HepG2 (cell line): ENCODE measurements around the gene RHOBTB3. TPM values are rescaled to one million over a fixed set of nuclear protein-coding genes. Genes with fewer than 3 reads are reported as not detected.

Experiments
- ATF5 ChIP-seq: sonication (generic); formaldehyde crosslinking; IDR thresholded peaks from 2 replicates; pipeline ENCODE4 v1.4.0; 2020; ENCODE audit warnings: mild to moderate bottlenecking, low read depth, missing genetic modification reagents
- CHD2 ChIP-seq: IDR thresholded peaks from 2 replicates; pipeline ENCODE4 v1.6.1; 2011; ENCODE audit warnings: low read depth, low read length, improper control_type of control experiment
- DPF2 ChIP-seq: sonication (generic); formaldehyde crosslinking; IDR thresholded peaks from 2 replicates; pipeline ENCODE4 v1.4.0; 2020; ENCODE audit warnings: mild to moderate bottlenecking, low read depth, missing genetic modification reagents, borderline replicate concordance
- EP300 ChIP-seq, 3 experiments: sonication (generic) in 1 of 3; formaldehyde crosslinking in 1 of 3; IDR thresholded peaks; 2 replicates each; pipeline versions ENCODE4 v1.5.1 to v1.6.1; 2011 to 2020; ENCODE audit warnings: low read depth in 2 of 3, low read length in 2 of 3, borderline replicate concordance in 1 of 3, improper control_type of control experiment in 1 of 3, mild to moderate bottlenecking in 1 of 3, missing genetic modification reagents in 1 of 3, moderate library complexity in 1 of 3
- FLYWCH1 ChIP-seq: sonication (generic); formaldehyde crosslinking; IDR thresholded peaks from 2 replicates; pipeline ENCODE4 v1.8.1; 2023; ENCODE audit warnings: mild to moderate bottlenecking, missing genetic modification reagents
- FOXA1 ChIP-seq, 2 experiments: fragments of 450-650 bp in 1 of 2; sonication (generic) in 1 of 2; formaldehyde crosslinking in 1 of 2; IDR thresholded peaks; 2 replicates each; pipeline versions ENCODE4 v1.4.0 to v1.6.1; 2016 to 2020; ENCODE audit warnings: missing genetic modification reagents in 1 of 2
- HES4 ChIP-seq: sonication (generic); formaldehyde crosslinking; IDR thresholded peaks from 2 replicates; pipeline ENCODE4 v1.9.0; 2021; ENCODE audit warnings: mild to moderate bottlenecking, missing genetic modification reagents, borderline replicate concordance
- HNRNPK ChIP-seq: fragments of 200-400 bp; formaldehyde crosslinking; IDR thresholded peaks from 2 replicates; pipeline ENCODE4 v1.6.1; 2018; ENCODE audit warnings: low read length, low read depth, moderate library complexity, mild to moderate bottlenecking; ENCODE audit not compliant: poor library complexity, severe bottlenecking
- IRX3 ChIP-seq: sonication (generic); formaldehyde crosslinking; IDR thresholded peaks from 2 replicates; pipeline ENCODE4 v1.8.1; 2023; ENCODE audit warnings: mild to moderate bottlenecking, low read depth, missing genetic modification reagents, borderline replicate concordance
- NR2F6 ChIP-seq, 2 experiments: IDR thresholded peaks; 2 replicates each; pipeline ENCODE4 v1.6.1; 2016; ENCODE audit warnings: antibody characterized with exemption in 1 of 2, mild to moderate bottlenecking in 1 of 2
- POLR2AphosphoS2 ChIP-seq: IDR thresholded peaks from 2 replicates; pipeline ENCODE4 v1.6.1; 2011; ENCODE audit warnings: low read depth, low read length, improper control_type of control experiment
- SAFB2 ChIP-seq: sonication (generic); formaldehyde crosslinking; IDR thresholded peaks from 2 replicates; pipeline ENCODE4 v1.5.1; 2020; ENCODE audit warnings: missing genetic modification reagents, low read depth, mild to moderate bottlenecking, borderline replicate concordance
- SP5 ChIP-seq: IDR thresholded peaks from 2 replicates; pipeline ENCODE4 v1.6.1; 2016; ENCODE audit warnings: low read depth, borderline replicate concordance
- SPEN ChIP-seq: sonication (generic); formaldehyde crosslinking; IDR thresholded peaks from 2 replicates; pipeline ENCODE4 v1.5.1; 2020; ENCODE audit warnings: low read depth, mild to moderate bottlenecking, missing genetic modification reagents
- TCF7L2 ChIP-seq: IDR thresholded peaks from 2 replicates; pipeline ENCODE4 v1.6.1; 2011; ENCODE audit warnings: mild to moderate bottlenecking, low read depth, low read length, moderate library complexity
- U2AF1 ChIP-seq: fragments of 200-400 bp; formaldehyde crosslinking; optimal IDR thresholded peaks from 2 replicates; pipeline ENCODE3; 2017; ENCODE audit warnings: mild to moderate bottlenecking, low read depth, low read length
- ZNF253 ChIP-seq: sonication (generic); formaldehyde crosslinking; IDR thresholded peaks from 2 replicates; pipeline ENCODE4 v1.8.0; 2022; ENCODE audit warnings: mild to moderate bottlenecking, missing genetic modification reagents, borderline replicate concordance
- ZNF570 ChIP-seq: sonication (generic); formaldehyde crosslinking; IDR thresholded peaks from 2 replicates; pipeline ENCODE4 v1.4.0; 2020; ENCODE audit warnings: mild to moderate bottlenecking, missing genetic modification reagents, borderline replicate concordance
- ZNF639 ChIP-seq: conservative IDR thresholded peaks from 2 replicates; pipeline ENCODE4 v1.6.1; 2018; ENCODE audit warnings: missing genetic modification reagents
- ZNF737 ChIP-seq: sonication (generic); formaldehyde crosslinking; IDR thresholded peaks from 2 replicates; pipeline ENCODE4 v1.5.0; 2020; ENCODE audit warnings: missing genetic modification reagents, mild to moderate bottlenecking, borderline replicate concordance
- ZNF746 ChIP-seq: sonication (generic); formaldehyde crosslinking; IDR thresholded peaks from 2 replicates; pipeline ENCODE4 v1.8.0; 2022; ENCODE audit warnings: mild to moderate bottlenecking, missing genetic modification reagents
- polyA plus RNA-seq, 8 experiments: library from polyadenylated mRNA; depleted of rRNA in 3 of 8; stranded (reverse) in 7 of 8; unstranded in 1 of 8; fragments of >200 nt; fragmentation: Illumina TruSeq in 4 of 8; extraction: Trizol in 4 of 8; gene quantifications; 2 replicates each; pipeline versions ENCODE4 v1.2.1 to v1.2.3, GENCODE V29; 2011 to 2016; ENCODE audit warnings: low read depth in 4 of 8, missing spikeins in 1 of 8, mixed read lengths in 1 of 8; ENCODE audit not compliant: insufficient read depth in 1 of 8
- total RNA-seq, 5 experiments: library from RNA; depleted of rRNA; stranded (reverse); fragments of >200 nt; fragmentation: Illumina TruSeq; extraction: Trizol; gene quantifications; 2 replicates each; pipeline ENCODE4 v1.2.3, GENCODE V29; 2016; ENCODE audit warnings: low read depth in 1 of 5
- TF ChIP-seq, protein P1 (sequence below): sonication (generic); formaldehyde crosslinking; IDR thresholded peaks from 2 replicates; pipeline ENCODE4 v1.8.0; 2022; ENCODE audit warnings: mild to moderate bottlenecking, missing genetic modification reagents, moderate library complexity
- TF ChIP-seq, protein P2 (sequence below): sonication (generic); formaldehyde crosslinking; IDR thresholded peaks from 2 replicates; pipeline ENCODE4 v1.5.0; 2020; ENCODE audit warnings: missing genetic modification reagents, mild to moderate bottlenecking, borderline replicate concordance

Gene RHOBTB3
- total and polyA plus RNA-seq, 2 of the 13 experiments (the other 11 are each of a cell fraction or from before 2014, with no cell fraction given) = 31.6 to 35.4 TPM

GRCh38 chr5:95730730-95731570, at the start of gene RHOBTB3 (continued):
- TF ChIP-seq HNRNPK (peak; percentile 32), POLR2AphosphoS2 (no peak), FLYWCH1 (CRISPR knock-in tag) (no peak), ZNF253 (CRISPR knock-in tag) (no peak), U2AF1 (no peak), HES4 (CRISPR knock-in tag) (peak; percentile 69; the same call in 1 of the 2 replicates), CHD2 (no peak), DPF2 (CRISPR knock-in tag) (no peak), NR2F6 (IDR thresholded peaks at IDR 0.05) (no peak), NR2F6 (CRISPR knock-in tag; IDR thresholded peaks at IDR 0.05) (no peak; the same call in none of the 2 replicates), TCF7L2 (no peak), SP5 (CRISPR knock-in tag) (0 out of 2 replicates have a peak, but pooled peaks have one; percentile 61), ZNF746 (CRISPR knock-in tag) (peak; percentile 49; the same call in 1 of the 2 replicates), SAFB2 (peak; percentile 15; the same call in 1 of the 2 replicates), ZNF570 (CRISPR knock-in tag) (no peak), SPEN (CRISPR knock-in tag) (peak; percentile 64; the same call in 1 of the 2 replicates), ZNF737 (no peak), EP300 (IDR thresholded peaks at IDR 0.05; ENCODE audit: low read depth in 2 of 2, low read length in 2 of 2) (peak in 1 of 2 experiments; percentile 49; a peak in 1 of 4 replicates), EP300 (CRISPR knock-in tag; IDR thresholded peaks at IDR 0.05; ENCODE audit: borderline replicate concordance) (0 out of 2 replicates have a peak, but pooled peaks have one; percentile 36), IRX3 (CRISPR knock-in tag) (no peak), ATF5 (no peak), FOXA1 (IDR thresholded peaks at IDR 0.05) (no peak), FOXA1 (CRISPR knock-in tag; IDR thresholded peaks at IDR 0.05) (peak; percentile 60), ZNF639 (CRISPR knock-in tag) (peak; percentile 92)
- TF ChIP-seq, protein P1, sequence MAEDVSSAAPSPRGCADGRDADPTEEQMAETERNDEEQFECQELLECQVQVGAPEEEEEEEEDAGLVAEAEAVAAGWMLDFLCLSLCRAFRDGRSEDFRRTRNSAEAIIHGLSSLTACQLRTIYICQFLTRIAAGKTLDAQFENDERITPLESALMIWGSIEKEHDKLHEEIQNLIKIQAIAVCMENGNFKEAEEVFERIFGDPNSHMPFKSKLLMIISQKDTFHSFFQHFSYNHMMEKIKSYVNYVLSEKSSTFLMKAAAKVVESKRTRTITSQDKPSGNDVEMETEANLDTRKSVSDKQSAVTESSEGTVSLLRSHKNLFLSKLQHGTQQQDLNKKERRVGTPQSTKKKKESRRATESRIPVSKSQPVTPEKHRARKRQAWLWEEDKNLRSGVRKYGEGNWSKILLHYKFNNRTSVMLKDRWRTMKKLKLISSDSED (CRISPR knock-in tag) = no peak
- TF ChIP-seq, protein P2, sequence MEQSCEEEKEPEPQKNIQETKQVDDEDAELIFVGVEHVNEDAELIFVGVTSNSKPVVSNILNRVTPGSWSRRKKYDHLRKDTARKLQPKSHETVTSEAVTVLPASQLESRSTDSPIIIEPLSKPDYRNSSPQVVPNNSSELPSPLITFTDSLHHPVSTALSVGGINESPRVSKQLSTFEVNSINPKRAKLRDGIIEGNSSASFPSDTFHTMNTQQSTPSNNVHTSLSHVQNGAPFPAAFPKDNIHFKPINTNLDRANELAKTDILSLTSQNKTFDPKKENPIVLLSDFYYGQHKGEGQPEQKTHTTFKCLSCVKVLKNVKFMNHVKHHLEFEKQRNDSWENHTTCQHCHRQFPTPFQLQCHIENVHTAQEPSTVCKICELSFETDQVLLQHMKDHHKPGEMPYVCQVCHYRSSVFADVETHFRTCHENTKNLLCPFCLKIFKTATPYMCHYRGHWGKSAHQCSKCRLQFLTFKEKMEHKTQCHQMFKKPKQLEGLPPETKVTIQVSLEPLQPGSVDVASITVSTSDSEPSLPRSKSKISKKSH = no peak
